A673 (cell line): ENCODE measurements around the gene ISG20L2. TPM values are rescaled to one million over a fixed set of nuclear protein-coding genes. Genes with fewer than 3 reads are reported as not detected.

Experiments
- BruUV-seq: library from RNA; stranded (reverse); fragments of 400-500 nt; replicated peaks from 2 replicates; lab custom pipeline; 2021; lab: Mats Ljungman, UMichigan
- CTCF ChIA-PET: fragments of 300-600 bp; sonication (Branson Sonifier 250); formaldehyde crosslinking; loops from one replicate; lab custom pipeline; 2022; ENCODE audit warnings: antibody characterized with exemption; lab: Charles Lee
- POLR2A ChIA-PET: fragments of 300-600 bp; sonication (Branson Sonifier 250); formaldehyde crosslinking; loops from one replicate; lab custom pipeline; 2022; ENCODE audit warnings: antibody characterized with exemption; ENCODE audit not compliant: low non-redundant PET; lab: Charles Lee
- DNase-seq: peaks from one replicate; pipeline ENCODE4 v3.0.0-alpha.2; 2015; ENCODE audit warnings: low spot score
- H3K27ac ChIP-seq: fragments of 200-600 bp; sonication (generic); 2 replicates; pipeline ENCODE4 v1.5.1; 2016; ENCODE audit warnings: mixed run types, low read depth, mild to moderate bottlenecking, mixed read lengths, antibody characterized with exemption, low read length; ENCODE audit not compliant: poor library complexity, severe bottlenecking
- H3K27me3 ChIP-seq: fragments of 200-600 bp; sonication (generic); replicated peaks from 2 replicates; pipeline ENCODE4 v1.6.1; 2017; ENCODE audit warnings: mixed run types, low read depth, mild to moderate bottlenecking, mixed read lengths, antibody characterized with exemption, low read length; ENCODE audit not compliant: insufficient read depth, poor library complexity
- H3K36me3 ChIP-seq: fragments of 200-600 bp; sonication (generic); 2 replicates; pipeline ENCODE4 v1.6.1; 2016; ENCODE audit warnings: mixed run types, mild to moderate bottlenecking, mixed read lengths, antibody characterized with exemption, low read length; ENCODE audit not compliant: insufficient read depth, poor library complexity, severe bottlenecking
- H3K4me1 ChIP-seq: fragments of 200-600 bp; sonication (generic); 2 replicates; pipeline ENCODE4 v1.6.1; 2017; ENCODE audit warnings: mixed run types, mild to moderate bottlenecking, mixed read lengths, antibody characterized with exemption, low read length; ENCODE audit not compliant: insufficient read depth, poor library complexity, severe bottlenecking
- H3K4me3 ChIP-seq: fragments of 200-600 bp; sonication (generic); 2 replicates; pipeline ENCODE4 v1.5.1; 2016; ENCODE audit warnings: low read depth, mixed run types, mild to moderate bottlenecking, mixed read lengths, low read length; ENCODE audit not compliant: poor library complexity, severe bottlenecking
- H3K9me3 ChIP-seq: fragments of 200-600 bp; sonication (generic); 2 replicates; pipeline ENCODE4 v1.6.1; 2016; ENCODE audit warnings: mixed run types, low read depth, mild to moderate bottlenecking, mixed read lengths, antibody characterized with exemption, low read length; ENCODE audit not compliant: poor library complexity, severe bottlenecking
- CTCF ChIP-seq: fragments of 300-800, 200-600 bp; sonication (generic); conservative IDR thresholded peaks from 2 replicates; pipeline ENCODE4 v1.5.1; 2017; ENCODE audit warnings: low read depth, mild to moderate bottlenecking, antibody characterized with exemption, low read length, moderate library complexity, mixed read lengths
- EZH2 ChIP-seq: fragments of 200-600 bp; sonication (generic); IDR thresholded peaks from 2 replicates; pipeline ENCODE4 v1.6.1; 2017; ENCODE audit warnings: borderline replicate concordance, low read depth, mild to moderate bottlenecking, mixed read lengths, antibody characterized with exemption, low read length; ENCODE audit not compliant: poor library complexity, severe bottlenecking
- intact Hi-C: fragments of 100-400 bp; cut with micrococcal nuclease; formaldehyde crosslinking; loops from one replicate; pipeline ENCODE4 v1.10.0; 2022; ENCODE audit not compliant: unreplicated experiment
- total RNA-seq: library from RNA; stranded (reverse); gene quantifications from 2 replicates; pipeline ENCODE4 v1.2.3, GENCODE V29; 2021

ISG20L2 gene
- total RNA-seq, 1 experiment from 2014 or later: 46.5 TPM

- no peak overlapping the region for H3K27ac ChIP-seq
Observed at GRCh38 chr1:156693848-156694689, 34.5 kb downstream of the ISG20L2 start.

GRCh38 chr1:156692925-156693847 lies 35.4 kb downstream of the ISG20L2 start:
- H3K4me3 ChIP-seq: no peak overlapping the region
- H3K27ac ChIP-seq: no peak overlapping the region
- H3K9me3 ChIP-seq: no peaks in the 10 kb centered on the region
- H3K36me3 ChIP-seq: no peaks in the 10 kb centered on the region
- TF ChIP-seq CTCF (no peak), EZH2 (no peak)
- no TSS peak for BruUV-seq
- H3K27me3 ChIP-seq: no peaks in the 10 kb centered on the region
- peak; percentile 42 for DNase-seq
- H3K4me1 ChIP-seq: peaks cover 22% of the 10 kb centered on the region
- intact Hi-C loops: no loop called here
- ChIA-PET CTCF (interaction anchor here (4.7 kb wide), 1 partner anchor 34 kb away, joined by 117 read pairs; the partner anchor contains the start of genes ISG20L2 and METTL25B), POLR2A (no interaction called here)

More at GRCh38 chr1:156693848-156694689, 34.5 kb downstream of the ISG20L2 start:
- no TSS peak for BruUV-seq
- DNase-seq: no peak
- CTCF ChIA-PET: no interaction called here
- H3K9me3 ChIP-seq: no peaks in the 10 kb centered on the region
- no peaks in the 10 kb centered on the region for H3K27me3 ChIP-seq
- intact Hi-C loops: no loop called here
- H3K4me1 ChIP-seq: peaks cover 22% of the 10 kb centered on the region
- H3K4me3 ChIP-seq: no peak overlapping the region
- TF ChIP-seq EZH2 (no peak), CTCF (no peak)
- POLR2A ChIA-PET: no interaction called here
- H3K36me3 ChIP-seq: no peaks in the 10 kb centered on the region

GRCh38 chr1:156692441-156692924 lies 36.1 kb downstream of the ISG20L2 start:
- CTCF ChIA-PET: interaction anchor here (0.6 to 4.7 kb wide), 3 partner anchors 13 to 34 kb away, joined by 4 to 117 read pairs (median 4); partner anchors contain the start of genes ISG20L2 and METTL25B
- no peak overlapping the region for H3K27ac ChIP-seq
- POLR2A ChIA-PET: interaction anchor here (1.0 kb wide), 1 partner anchor 33 kb away, joined by 3 read pairs; no protein-coding TSS in a partner anchor

More at GRCh38 chr1:156692441-156692924, 36.1 kb downstream of the ISG20L2 start:
- TF ChIP-seq CTCF (no peak), EZH2 (no peak)
- no peak for DNase-seq
- H3K9me3 ChIP-seq: no peaks in the 10 kb centered on the region
- H3K36me3 ChIP-seq: no peaks in the 10 kb centered on the region
- no peak overlapping the region for H3K4me3 ChIP-seq
- intact Hi-C loops: no loop called here
- peaks cover 22% of the 10 kb centered on the region for H3K4me1 ChIP-seq
- BruUV-seq: no TSS peak
- no peaks in the 10 kb centered on the region for H3K27me3 ChIP-seq
